Non-pigmented ciliary epithelial cell (primary cell): Measurements from ENCODE around the gene HAUS7.

Source experiments
- DNase-seq: peaks from one replicate; pipeline ENCODE4 v3.0.0-alpha.2; 2010; ENCODE audit warnings: low read depth

HAUS7 gene

GRCh38 chrX:153455571-153455970 lies 14.8 kb downstream of the HAUS7 start:
- DNase-seq = no peak

GRCh38 chrX:153454901-153455550 lies 15.3 kb downstream of the HAUS7 start:
- DNase-seq = no peak

- no peak for DNase-seq
Measured at GRCh38 chrX:153450949-153451277, 19.5 kb downstream of the HAUS7 start.

- DNase-seq = no peak
Measured at GRCh38 chrX:153450114-153450948, 20.0 kb downstream of the HAUS7 start.

GRCh38 chrX:153449368-153450113 lies 20.8 kb downstream of the HAUS7 start:
- no peak for DNase-seq

GRCh38 chrX:153448556-153449367 lies 21.6 kb downstream of the HAUS7 start:
- DNase-seq = no peak

GRCh38 chrX:153447581-153447960 lies 22.8 kb downstream of the HAUS7 start:
- DNase-seq = no peak

- DNase-seq = no peak
Measured at GRCh38 chrX:153446950-153447580, 23.3 kb downstream of the HAUS7 start.

GRCh38 chrX:153446636-153446936 lies 23.8 kb downstream of the HAUS7 start:
- DNase-seq = no peak

GRCh38 chrX:153445856-153446635 lies 24.3 kb downstream of the HAUS7 start, which contains the start of gene TREX2:
Gene TREX2 (minus strand): TSS chrX:153446056. CDS start chrX:153445430, 626 bp downstream.
- no peak for DNase-seq

- DNase-seq = no peak
Measured at GRCh38 chrX:153445106-153445855, 25.1 kb downstream of the HAUS7 start.

GRCh38 chrX:153444333-153445011 lies 25.9 kb downstream of the HAUS7 start:
- DNase-seq = no peak

GRCh38 chrX:153443476-153444332 lies 26.7 kb downstream of the HAUS7 start:
- DNase-seq = no peak

- DNase-seq = no peak
Measured at GRCh38 chrX:153442463-153442862, 27.9 kb downstream of the HAUS7 start.

GRCh38 chrX:153441981-153442380 lies 28.4 kb downstream of the HAUS7 start:
- DNase-seq = no peak

- no peak for DNase-seq
Measured at GRCh38 chrX:153441296-153441695, 29.1 kb downstream of the HAUS7 start.

- no peak for DNase-seq
Measured at GRCh38 chrX:153440556-153441135, 29.7 kb downstream of the HAUS7 start.

GRCh38 chrX:153439977-153440376 lies 30.4 kb downstream of the HAUS7 start:
- no peak for DNase-seq
